ENCODE data around the gene VDR. TPM values are rescaled to one million over a fixed set of nuclear protein-coding genes. Genes with fewer than 3 reads are reported as not detected.

VDR gene
- total RNA-seq, 1 experiment from 2014 or later: 9.5 TPM

- Histone ChIP-seq H3K79me2 (ENCODE audit: insufficient read depth, low read length) (peaks cover 34% of the 10 kb centered on the region), H3K4me1 (ENCODE audit: control insufficient read depth in 1 of 2, insufficient read depth in 2 of 2, low read length in 2 of 2) (peaks cover 9 to 16% of the 10 kb centered on the region in 2 experiments; a peak in 3 of 4 replicates), H3K27me3 (ENCODE audit: insufficient read depth, low read length) (no peaks in the 10 kb centered on the region), H3K27ac (ENCODE audit: low read depth, low read length) (no peak overlapping the region), H3K4me2 (ENCODE audit: low read length) (no peak overlapping the region), H3K36me3 (ENCODE audit: control insufficient read depth in 1 of 2, insufficient read depth in 2 of 2, low read length in 2 of 2) (no peaks in the 10 kb centered on the region), H3K9me3 (ENCODE audit: control insufficient read depth in 1 of 2, insufficient read depth in 1 of 2, low read depth in 1 of 2, low read length in 2 of 2) (no peaks in the 10 kb centered on the region), H3K9me2 (ENCODE audit: insufficient read depth) (no peaks in the 10 kb centered on the region), H4K20me1 (ENCODE audit: insufficient read depth) (no peaks in the 10 kb centered on the region), H3K4me3 (replicated peaks in 1 of 2; ENCODE audit: low read depth in 1 of 2, low read length in 2 of 2) (no peak overlapping the region), H3K9ac (ENCODE audit: low read length) (no peak overlapping the region), H2AFZ (ENCODE audit: low read depth, low read length, poor library complexity, severe bottlenecking) (no peak overlapping the region)
- ATAC-seq: no peak
- no peak for DNase-seq (ENCODE audit: low read depth, low spot score)
- ChIA-PET CTCF (no interaction called here), POLR2A (no interaction called here), RAD21 (ENCODE audit: low non-redundant PET in 1 of 2, low total read pairs in 2 of 2, uncharacterized antibody in 2 of 2, unreplicated experiment in 2 of 2) (no interaction called here)
- no TSS peak for BruUV-seq (replicated peaks)
- intact Hi-C loops (cut with micrococcal nuclease): no loop called here
- no peak for TF ChIP-seq SP1 (IDR thresholded peaks at IDR 0.05; ENCODE audit: low read depth)
- TF ChIP-seq EGR1 (IDR thresholded peaks at IDR 0.05; ENCODE audit: low read depth): no peak
- no peak for TF ChIP-seq REST (IDR thresholded peaks at IDR 0.05; ENCODE audit: low read depth)
- no peak for TF ChIP-seq RAD21 (IDR thresholded peaks at IDR 0.05; ENCODE audit: low read depth)
- no peak for TF ChIP-seq MAX (IDR thresholded peaks at IDR 0.05)
- TF ChIP-seq CEBPB (IDR thresholded peaks at IDR 0.05; ENCODE audit: low read depth): no peak
These were observed 100.6 kb downstream of the VDR start for GRCh38 chr12:47804171-47804570.

Measured in HCT116 (cell line).